ENCODE measurements around the gene SHISA2. TPM values are rescaled to one million over a fixed set of nuclear protein-coding genes. Genes with fewer than 3 reads are reported as not detected.

Gene SHISA2
- total RNA-seq, 1 donor, result 0.27 TPM

- peak in 2 of 3 donors; percentile 18 to 67 for DNase-seq (ENCODE audit: low read depth in 2 of 3, low spot score in 2 of 3)
These were observed 31.6 kb downstream of the SHISA2 start for GRCh38 chr13:26019881-26020870.

GRCh38 chr13:26019251-26019650, 32.6 kb downstream of the SHISA2 start:
- DNase-seq (ENCODE audit: low read depth in 2 of 3, low spot score in 2 of 3), result no peak

GRCh38 chr13:26017932-26018665, 33.7 kb downstream of the SHISA2 start:
- no peak for DNase-seq (ENCODE audit: low read depth in 2 of 3, low spot score in 2 of 3)

DNA sequence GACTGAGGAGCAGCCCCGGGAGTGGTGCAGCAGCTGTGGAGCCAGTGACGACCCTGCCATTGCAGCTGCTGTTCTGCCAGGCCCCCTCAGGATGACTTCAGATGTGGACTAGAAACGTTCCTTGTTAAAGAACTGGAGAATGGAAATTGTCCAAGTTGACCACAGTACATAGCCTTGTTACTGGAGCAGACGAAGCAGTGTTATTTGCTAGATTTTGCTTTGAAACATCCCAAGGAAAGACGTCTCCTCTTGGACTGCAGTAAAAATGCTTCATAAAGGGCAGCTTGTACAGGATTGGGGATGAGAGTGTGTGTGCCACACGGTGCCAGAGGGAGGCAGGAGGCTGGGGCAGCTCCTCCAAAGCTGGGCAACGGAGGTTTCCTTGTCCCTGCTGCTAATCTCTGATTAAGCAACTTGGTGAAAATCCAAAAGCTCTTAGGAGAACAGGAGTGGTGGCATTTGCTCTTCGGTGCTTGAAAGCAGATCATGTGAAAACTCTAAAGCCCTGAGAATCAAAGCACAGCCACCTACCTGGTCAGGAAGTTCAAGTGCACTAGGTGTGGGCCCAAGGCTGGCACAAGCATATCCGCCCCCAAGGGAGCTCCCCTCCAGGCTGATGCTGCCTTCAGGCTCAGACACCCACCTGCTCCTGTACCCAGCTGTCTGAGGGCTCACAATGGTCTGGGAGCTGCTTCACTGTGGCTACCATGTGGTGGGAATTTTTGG, 34.5 kb downstream of the SHISA2 start:
- DNase-seq (ENCODE audit: low read depth in 2 of 3, low spot score in 2 of 3), result no peak

DNA sequence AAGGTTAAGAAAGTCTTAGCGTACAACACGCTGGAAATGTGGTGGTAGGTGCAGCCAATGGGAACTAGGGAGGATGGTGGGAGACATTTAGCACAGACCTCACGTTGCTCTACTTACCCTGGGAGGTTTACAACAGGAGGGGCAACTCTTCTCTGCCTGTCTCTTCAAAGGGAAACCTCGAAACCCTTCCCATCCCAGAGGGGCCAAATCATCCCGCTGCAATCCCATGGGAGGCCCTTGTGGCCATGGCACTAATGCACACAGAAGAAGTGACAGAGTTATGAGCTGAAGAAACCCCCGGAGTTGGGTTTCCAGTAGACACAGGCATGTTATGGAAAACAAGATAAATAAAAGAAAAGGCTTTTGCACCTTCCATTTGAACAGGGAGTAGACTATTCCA, 35.6 kb downstream of the SHISA2 start:
- no peak for DNase-seq (ENCODE audit: low read depth in 2 of 3, low spot score in 2 of 3)

GRCh38 chr13:26015271-26016125, 36.3 kb downstream of the SHISA2 start:
- no peak for DNase-seq (ENCODE audit: low read depth in 2 of 3, low spot score in 2 of 3)

DNA sequence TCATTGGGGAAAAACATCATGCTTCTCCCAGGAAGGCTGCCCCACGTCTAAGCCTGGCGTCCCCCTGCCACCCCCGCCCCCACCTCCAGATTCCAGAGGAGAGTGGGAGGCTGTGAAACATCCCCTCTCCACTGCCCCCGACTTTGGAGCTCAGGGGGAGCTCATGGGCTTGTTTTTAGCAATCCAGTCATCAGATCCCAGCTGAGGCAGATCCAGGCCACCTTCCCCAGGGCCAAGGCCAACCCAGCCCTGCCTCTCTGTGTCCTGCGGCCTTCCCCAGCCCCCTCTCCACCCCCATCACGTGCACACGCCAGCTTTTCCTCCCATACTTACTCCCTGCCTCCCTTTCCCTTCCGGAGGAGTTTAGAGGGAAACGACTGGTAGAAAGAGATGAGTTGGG, 38.8 kb downstream of the SHISA2 start:
- DNase-seq (ENCODE audit: low read depth in 2 of 3, low spot score in 2 of 3), result no peak

GRCh38 chr13:26011996-26012821, 39.6 kb downstream of the SHISA2 start:
- DNase-seq (ENCODE audit: low read depth in 2 of 3, low spot score in 2 of 3), result peak; percentile 20 to 48 (median 44)

DNA sequence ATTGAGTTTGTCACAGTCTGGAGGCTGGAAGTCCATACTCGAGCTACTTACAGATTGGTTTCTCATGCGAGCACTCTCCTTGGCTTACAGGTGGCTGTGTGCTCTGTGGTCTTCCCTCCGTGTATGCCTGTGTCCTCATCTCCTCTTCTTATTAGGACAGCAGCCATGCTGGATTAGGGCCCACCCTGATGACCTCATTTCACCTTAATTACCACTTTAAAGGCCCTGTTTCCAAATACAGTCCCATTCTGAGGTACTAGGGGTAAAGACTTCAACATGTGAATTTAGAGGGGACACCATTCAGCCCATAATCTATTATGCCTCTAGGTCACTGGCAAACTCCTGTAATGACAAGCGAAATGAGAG, 40.6 kb downstream of the SHISA2 start:
- no peak for DNase-seq (ENCODE audit: low read depth in 2 of 3, low spot score in 2 of 3)

DNA sequence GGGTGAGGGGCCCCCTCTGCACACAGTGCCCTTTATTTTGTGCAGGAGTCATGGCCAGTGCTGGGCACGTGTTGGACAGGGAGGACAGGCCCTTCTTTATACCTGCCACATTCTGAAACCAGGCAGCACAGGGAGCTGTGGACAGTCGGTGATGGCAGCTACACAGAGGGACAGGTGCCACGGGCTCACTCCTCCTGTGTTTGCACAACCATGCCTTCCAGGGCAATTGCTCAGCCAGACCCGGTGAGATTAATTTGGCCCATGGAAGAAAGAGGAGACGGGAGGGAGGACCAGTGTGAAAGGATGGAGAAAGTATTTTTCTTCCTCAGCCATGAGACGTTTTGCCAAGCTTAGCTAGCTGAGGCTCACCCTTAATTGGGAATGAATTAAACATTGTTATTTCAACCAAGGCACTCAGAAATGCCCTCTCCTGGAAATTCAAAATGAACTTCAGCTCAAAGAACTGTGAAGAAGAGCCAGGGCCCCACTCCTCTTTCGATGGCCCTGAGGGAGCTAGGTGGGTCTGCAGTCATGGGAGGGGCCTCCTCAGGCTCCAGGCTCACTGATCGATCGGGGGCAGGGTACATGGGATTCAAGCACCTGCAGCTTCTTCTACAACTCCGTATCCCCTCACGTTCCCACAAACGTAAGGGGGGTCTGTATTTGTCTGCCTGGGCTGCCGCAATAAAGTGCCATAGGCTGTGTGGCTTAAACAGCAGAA, 41.2 kb downstream of the SHISA2 start:
- no peak for DNase-seq (ENCODE audit: low read depth in 2 of 3, low spot score in 2 of 3)

GRCh38 chr13:26007261-26008125, 44.3 kb downstream of the SHISA2 start:
- DNase-seq (ENCODE audit: low read depth in 2 of 3, low spot score in 2 of 3), result no peak

Other genes with a start within 250 kb of the SHISA2 start
- 12.1 TPM for gene RNF6, start 170.3 kb upstream of the SHISA2 start, total RNA-seq
- 10.0 TPM for gene CDK8, start 202.1 kb upstream of the SHISA2 start, total RNA-seq